ENCODE results near the gene GRIK3. TPM values are rescaled to one million over a fixed set of nuclear protein-coding genes. Genes with fewer than 3 reads are reported as not detected.

The GRIK3 gene
- polyA plus RNA-seq, 2 of the 4 experiments (the other 2 are of a cell fraction): not detected

DNA sequence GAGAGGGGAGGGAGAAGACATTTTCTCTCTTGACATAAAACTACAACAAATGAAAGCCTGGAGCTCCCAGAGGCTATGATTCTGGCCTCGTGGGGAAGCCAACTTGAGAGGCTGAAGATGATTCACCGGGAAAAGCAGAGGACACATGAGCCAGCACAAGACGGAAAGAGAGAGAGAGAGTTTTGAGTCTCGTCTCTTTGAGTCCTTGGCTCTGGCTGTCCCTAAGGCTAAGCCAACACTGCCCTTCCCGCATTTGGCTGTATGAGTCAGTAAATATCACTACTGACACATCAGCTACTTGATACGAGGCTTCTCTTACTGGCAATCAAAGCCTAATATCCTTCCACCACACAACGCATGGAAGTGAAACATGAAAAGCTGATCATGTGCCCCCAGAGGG, 95.5 kb downstream of the GRIK3 start:
- ChIA-PET POLR2A (no interaction called here), CTCF (no interaction called here)
- no peaks in the 10 kb centered on the region for H3K4me1 ChIP-seq
- no peak overlapping the region for H3K4me2 ChIP-seq
- H3K4me3 ChIP-seq: no peak overlapping the region
- DNase-seq (ENCODE audit: low read depth in 1 of 2, low spot score in 1 of 2): no peak
- ATAC-seq: no peak
- H3K27ac ChIP-seq: no peak overlapping the region
- 5% methylated on average over 7 of the region's 7 CpGs for WGBS (ENCODE audit: missing lambda C conversion rate)
- H3K9me3 ChIP-seq: no peaks in the 10 kb centered on the region
- TF ChIP-seq FOSB (CRISPR knock-in tag; IDR thresholded peaks at IDR 0.05) (no peak), CBX8 (IDR thresholded peaks at IDR 0.05) (no peak), ZNF302 (CRISPR knock-in tag; IDR thresholded peaks at IDR 0.05) (no peak)
- TF ChIP-seq, protein P1, sequence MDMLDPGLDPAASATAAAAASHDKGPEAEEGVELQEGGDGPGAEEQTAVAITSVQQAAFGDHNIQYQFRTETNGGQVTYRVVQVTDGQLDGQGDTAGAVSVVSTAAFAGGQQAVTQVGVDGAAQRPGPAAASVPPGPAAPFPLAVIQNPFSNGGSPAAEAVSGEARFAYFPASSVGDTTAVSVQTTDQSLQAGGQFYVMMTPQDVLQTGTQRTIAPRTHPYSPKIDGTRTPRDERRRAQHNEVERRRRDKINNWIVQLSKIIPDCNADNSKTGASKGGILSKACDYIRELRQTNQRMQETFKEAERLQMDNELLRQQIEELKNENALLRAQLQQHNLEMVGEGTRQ (IDR thresholded peaks at IDR 0.05): no peak
- FAIRE-seq: no peak

DNA sequence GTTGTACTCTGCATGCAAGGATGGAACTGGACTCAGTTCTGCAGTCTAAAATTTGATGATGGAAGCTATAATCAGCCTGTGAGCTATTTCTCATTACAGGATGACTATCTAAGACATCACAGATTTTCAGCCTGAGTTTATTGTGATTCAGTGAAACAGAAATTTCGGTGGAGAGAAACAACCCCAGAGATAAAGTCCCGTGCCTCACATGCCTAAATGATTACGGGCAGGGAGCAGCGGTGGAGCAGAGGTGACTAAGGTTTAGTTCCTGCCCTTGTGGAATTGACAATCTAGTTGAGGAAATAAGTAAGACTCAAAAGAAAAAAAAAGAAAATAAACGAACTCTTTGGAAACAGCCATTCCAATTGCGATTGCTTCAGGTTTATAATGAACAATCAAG, 96.9 kb downstream of the GRIK3 start:
- ChIA-PET CTCF (interaction anchor here (1.5 kb wide), 1 partner anchor 10 kb away, joined by 4 read pairs; no protein-coding TSS in a partner anchor), POLR2A (no interaction called here)
- FAIRE-seq: no peak

DNA sequence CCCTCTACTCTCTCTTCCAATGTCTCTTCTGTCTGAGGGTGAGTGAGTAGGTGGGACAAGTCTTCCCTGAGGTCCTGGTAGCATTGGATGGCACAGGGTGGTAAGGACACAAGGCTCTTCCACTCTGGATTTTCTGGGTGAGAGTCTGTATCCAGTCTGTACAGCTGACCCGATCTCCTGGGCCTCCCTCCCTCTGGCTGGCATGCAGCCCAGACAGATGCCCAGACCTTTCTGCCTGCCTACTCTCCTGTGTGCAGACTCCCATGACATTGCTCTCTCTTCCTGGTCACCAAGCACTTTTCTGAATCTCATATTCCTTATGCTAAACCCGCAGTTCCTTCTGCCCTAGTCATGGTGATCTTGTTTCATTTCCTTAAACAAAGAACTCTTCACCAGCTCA, 100.3 kb downstream of the GRIK3 start:
- H3K9me3 ChIP-seq: no peaks in the 10 kb centered on the region
- DNase-seq (ENCODE audit: low read depth in 1 of 2, low spot score in 1 of 2) (no peak), FAIRE-seq (no peak), ATAC-seq (no peak)
- no peak overlapping the region for H3K4me3 ChIP-seq
- H3K4me2 ChIP-seq: no peak overlapping the region
- ChIA-PET CTCF (no interaction called here), POLR2A (no interaction called here)
- TF ChIP-seq RAD21 (conservative IDR thresholded peaks at IDR 0.05 in 1 of 2, IDR thresholded peaks at IDR 0.05 in 1 of 2): no peak
- TF ChIP-seq JUN (IDR thresholded peaks at IDR 0.05): no peak
- TF ChIP-seq FOXS1 (CRISPR knock-in tag; IDR thresholded peaks at IDR 0.05): no peak
- no peak for TF ChIP-seq NPAS2 (CRISPR knock-in tag; IDR thresholded peaks at IDR 0.05; ENCODE audit: borderline replicate concordance)
- TF ChIP-seq EHF (CRISPR knock-in tag; IDR thresholded peaks at IDR 0.05): no peak
- TF ChIP-seq HOXA7 (CRISPR knock-in tag; IDR thresholded peaks at IDR 0.05): no peak
- TF ChIP-seq TFCP2L1 (CRISPR knock-in tag; IDR thresholded peaks at IDR 0.05): no peak
- no peak for TF ChIP-seq POLR2AphosphoS2 (conservative IDR thresholded peaks at IDR 0.05; ENCODE audit: low read length)
- TF ChIP-seq, protein P2, sequence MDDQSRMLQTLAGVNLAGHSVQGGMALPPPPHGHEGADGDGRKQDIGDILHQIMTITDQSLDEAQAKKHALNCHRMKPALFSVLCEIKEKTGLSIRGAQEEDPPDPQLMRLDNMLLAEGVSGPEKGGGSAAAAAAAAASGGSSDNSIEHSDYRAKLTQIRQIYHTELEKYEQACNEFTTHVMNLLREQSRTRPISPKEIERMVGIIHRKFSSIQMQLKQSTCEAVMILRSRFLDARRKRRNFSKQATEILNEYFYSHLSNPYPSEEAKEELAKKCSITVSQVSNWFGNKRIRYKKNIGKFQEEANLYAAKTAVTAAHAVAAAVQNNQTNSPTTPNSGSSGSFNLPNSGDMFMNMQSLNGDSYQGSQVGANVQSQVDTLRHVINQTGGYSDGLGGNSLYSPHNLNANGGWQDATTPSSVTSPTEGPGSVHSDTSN (IDR thresholded peaks at IDR 0.05): no peak
- TF ChIP-seq, protein P3, sequence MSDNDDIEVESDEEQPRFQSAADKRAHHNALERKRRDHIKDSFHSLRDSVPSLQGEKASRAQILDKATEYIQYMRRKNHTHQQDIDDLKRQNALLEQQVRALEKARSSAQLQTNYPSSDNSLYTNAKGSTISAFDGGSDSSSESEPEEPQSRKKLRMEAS (IDR thresholded peaks at IDR 0.05): no peak
- no peak for TF ChIP-seq ESRRA (IDR thresholded peaks at IDR 0.05; ENCODE audit: borderline replicate concordance, low read length)
- TF ChIP-seq, protein P1 (IDR thresholded peaks at IDR 0.05): no peak
- H3K27ac ChIP-seq: no peak overlapping the region
- 0% methylated on average over 2 of the region's 2 CpGs for WGBS (ENCODE audit: missing lambda C conversion rate)
- H3K4me1 ChIP-seq: no peaks in the 10 kb centered on the region

More for the DNA sequence above, 96.9 kb downstream of the GRIK3 start:
- 1% methylated on average over 6 of the region's 6 CpGs for WGBS (ENCODE audit: missing lambda C conversion rate)
- H3K4me3 ChIP-seq: no peak overlapping the region
- DNase-seq (ENCODE audit: low read depth in 1 of 2, low spot score in 1 of 2) (no peak), ATAC-seq (no peak)
- no peak overlapping the region for H3K27ac ChIP-seq
- TF ChIP-seq TP53 (CRISPR knock-in tag; IDR thresholded peaks at IDR 0.05): no peak
- no peak for TF ChIP-seq EHMT2 (IDR thresholded peaks at IDR 0.05; ENCODE audit: low read depth)
- TF ChIP-seq, protein P3 (IDR thresholded peaks at IDR 0.05): no peak
- no peak for TF ChIP-seq FOSB (CRISPR knock-in tag; IDR thresholded peaks at IDR 0.05)
- no peak for TF ChIP-seq NFE2L2 (conservative IDR thresholded peaks at IDR 0.05; ENCODE audit: low read length)
- TF ChIP-seq HOXB5 (CRISPR knock-in tag; IDR thresholded peaks at IDR 0.05): no peak
- TF ChIP-seq RAD21 (conservative IDR thresholded peaks at IDR 0.05 in 1 of 2, IDR thresholded peaks at IDR 0.05 in 1 of 2): no peak
- TF ChIP-seq, protein P4, sequence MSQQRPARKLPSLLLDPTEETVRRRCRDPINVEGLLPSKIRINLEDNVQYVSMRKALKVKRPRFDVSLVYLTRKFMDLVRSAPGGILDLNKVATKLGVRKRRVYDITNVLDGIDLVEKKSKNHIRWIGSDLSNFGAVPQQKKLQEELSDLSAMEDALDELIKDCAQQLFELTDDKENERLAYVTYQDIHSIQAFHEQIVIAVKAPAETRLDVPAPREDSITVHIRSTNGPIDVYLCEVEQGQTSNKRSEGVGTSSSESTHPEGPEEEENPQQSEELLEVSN (IDR thresholded peaks at IDR 0.05; ENCODE audit: borderline replicate concordance, low read depth): no peak
- TF ChIP-seq, protein P5, sequence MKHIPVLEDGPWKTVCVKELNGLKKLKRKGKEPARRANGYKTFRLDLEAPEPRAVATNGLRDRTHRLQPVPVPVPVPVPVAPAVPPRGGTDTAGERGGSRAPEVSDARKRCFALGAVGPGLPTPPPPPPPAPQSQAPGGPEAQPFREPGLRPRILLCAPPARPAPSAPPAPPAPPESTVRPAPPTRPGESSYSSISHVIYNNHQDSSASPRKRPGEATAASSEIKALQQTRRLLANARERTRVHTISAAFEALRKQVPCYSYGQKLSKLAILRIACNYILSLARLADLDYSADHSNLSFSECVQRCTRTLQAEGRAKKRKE (CRISPR knock-in tag; IDR thresholded peaks at IDR 0.05; ENCODE audit: low read depth): no peak
- no peak for TF ChIP-seq KDM5A (IDR thresholded peaks at IDR 0.05)
- no peak for TF ChIP-seq ZC3H11A (IDR thresholded peaks at IDR 0.05)
- TF ChIP-seq, protein P1 (IDR thresholded peaks at IDR 0.05): no peak
- TF ChIP-seq MAFK (IDR thresholded peaks at IDR 0.05; ENCODE audit: partially characterized antibody): no peak
- TF ChIP-seq, protein P6, sequence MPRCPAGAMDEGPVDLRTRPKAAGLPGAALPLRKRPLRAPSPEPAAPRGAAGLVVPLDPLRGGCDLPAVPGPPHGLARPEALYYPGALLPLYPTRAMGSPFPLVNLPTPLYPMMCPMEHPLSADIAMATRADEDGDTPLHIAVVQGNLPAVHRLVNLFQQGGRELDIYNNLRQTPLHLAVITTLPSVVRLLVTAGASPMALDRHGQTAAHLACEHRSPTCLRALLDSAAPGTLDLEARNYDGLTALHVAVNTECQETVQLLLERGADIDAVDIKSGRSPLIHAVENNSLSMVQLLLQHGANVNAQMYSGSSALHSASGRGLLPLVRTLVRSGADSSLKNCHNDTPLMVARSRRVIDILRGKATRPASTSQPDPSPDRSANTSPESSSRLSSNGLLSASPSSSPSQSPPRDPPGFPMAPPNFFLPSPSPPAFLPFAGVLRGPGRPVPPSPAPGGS (IDR thresholded peaks at IDR 0.05): no peak
- TF ChIP-seq PHF8 (IDR thresholded peaks at IDR 0.05; ENCODE audit: borderline replicate concordance, low read depth): no peak
- no peak for TF ChIP-seq HEYL (CRISPR knock-in tag; IDR thresholded peaks at IDR 0.05)
- no peak for TF ChIP-seq EP300 (IDR thresholded peaks at IDR 0.05)
- TF ChIP-seq EHF (CRISPR knock-in tag; IDR thresholded peaks at IDR 0.05): no peak
- no peaks in the 10 kb centered on the region for H3K9me3 ChIP-seq
- no peaks in the 10 kb centered on the region for H3K4me1 ChIP-seq
- H3K4me2 ChIP-seq: no peak overlapping the region
